ENCODE data around the gene SMPD3.

SMPD3 gene

GRCh38 chr16:68371706-68372380, 76.5 kb downstream of the SMPD3 start:
- Histone ChIP-seq H3K27me3 (replicated peaks) (peaks cover 2% of the 10 kb centered on the region), H3K36me3 (replicated peaks) (no peaks in the 10 kb centered on the region), H3K4me3 (ENCODE audit: low read depth, low read length) (no peak overlapping the region), H3K27ac (no peak overlapping the region)
- no peak for DNase-seq
- in situ Hi-C loops (cut with HindIII; ENCODE audit: low pct_ligation_motif_present, low sequenced_read_pairs): no loop called here
- TF ChIP-seq, protein P1, sequence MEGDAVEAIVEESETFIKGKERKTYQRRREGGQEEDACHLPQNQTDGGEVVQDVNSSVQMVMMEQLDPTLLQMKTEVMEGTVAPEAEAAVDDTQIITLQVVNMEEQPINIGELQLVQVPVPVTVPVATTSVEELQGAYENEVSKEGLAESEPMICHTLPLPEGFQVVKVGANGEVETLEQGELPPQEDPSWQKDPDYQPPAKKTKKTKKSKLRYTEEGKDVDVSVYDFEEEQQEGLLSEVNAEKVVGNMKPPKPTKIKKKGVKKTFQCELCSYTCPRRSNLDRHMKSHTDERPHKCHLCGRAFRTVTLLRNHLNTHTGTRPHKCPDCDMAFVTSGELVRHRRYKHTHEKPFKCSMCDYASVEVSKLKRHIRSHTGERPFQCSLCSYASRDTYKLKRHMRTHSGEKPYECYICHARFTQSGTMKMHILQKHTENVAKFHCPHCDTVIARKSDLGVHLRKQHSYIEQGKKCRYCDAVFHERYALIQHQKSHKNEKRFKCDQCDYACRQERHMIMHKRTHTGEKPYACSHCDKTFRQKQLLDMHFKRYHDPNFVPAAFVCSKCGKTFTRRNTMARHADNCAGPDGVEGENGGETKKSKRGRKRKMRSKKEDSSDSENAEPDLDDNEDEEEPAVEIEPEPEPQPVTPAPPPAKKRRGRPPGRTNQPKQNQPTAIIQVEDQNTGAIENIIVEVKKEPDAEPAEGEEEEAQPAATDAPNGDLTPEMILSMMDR (IDR thresholded peaks at IDR 0.05; ENCODE audit: low read depth, low read length, missing control alignments): no peak

GRCh38 chr16:68371276-68371651, 77.0 kb downstream of the SMPD3 start:
- TF ChIP-seq, protein P1 (IDR thresholded peaks at IDR 0.05; ENCODE audit: low read depth, low read length, missing control alignments): no peak
- DNase-seq: no peak
- Histone ChIP-seq H3K36me3 (replicated peaks) (no peaks in the 10 kb centered on the region), H3K27ac (no peak overlapping the region), H3K4me3 (ENCODE audit: low read depth, low read length) (no peak overlapping the region), H3K27me3 (replicated peaks) (peaks cover 2% of the 10 kb centered on the region)
- in situ Hi-C loops (cut with HindIII; ENCODE audit: low pct_ligation_motif_present, low sequenced_read_pairs): no loop called here

DNA sequence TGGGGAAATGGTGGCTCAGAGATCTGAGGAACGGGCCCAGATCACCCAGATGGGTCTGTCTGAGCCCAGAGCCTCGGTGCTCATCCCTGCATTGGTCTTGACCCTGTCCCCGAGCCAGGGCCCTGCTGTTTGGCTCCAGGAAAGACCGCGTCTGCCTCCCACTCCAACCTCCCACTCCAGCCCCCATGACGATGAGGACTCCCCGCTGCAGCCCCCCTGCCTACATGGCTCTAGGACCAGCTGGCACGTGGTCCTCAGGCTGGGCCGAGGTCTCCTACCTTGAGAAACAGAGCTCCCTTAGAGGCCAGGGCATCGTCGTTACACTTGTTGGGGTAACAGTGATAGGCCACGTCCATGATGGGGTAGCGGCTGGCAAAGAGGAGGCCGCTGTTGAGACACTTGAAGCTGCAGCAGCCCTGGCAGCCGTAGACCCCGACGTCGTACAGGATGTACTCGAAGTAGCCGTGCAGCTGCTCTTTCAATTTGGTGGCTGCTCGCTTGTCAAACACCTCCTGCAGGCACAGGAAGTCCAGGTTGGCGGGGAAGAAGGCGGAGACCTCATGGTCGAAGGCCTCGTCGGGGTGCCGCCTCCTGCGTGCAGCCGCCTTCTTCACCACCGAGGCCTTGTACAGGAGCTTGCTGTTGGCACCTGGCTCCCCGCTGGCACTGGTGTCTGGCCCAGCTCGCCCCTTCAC, 77.6 kb downstream of the SMPD3 start:
- Histone ChIP-seq H3K27me3 (replicated peaks) (peaks cover under 1% of the 10 kb centered on the region), H3K27ac (no peak overlapping the region), H3K36me3 (replicated peaks) (no peaks in the 10 kb centered on the region), H3K4me3 (ENCODE audit: low read depth, low read length) (no peak overlapping the region)
- in situ Hi-C loops (cut with HindIII; ENCODE audit: low pct_ligation_motif_present, low sequenced_read_pairs): no loop called here
- TF ChIP-seq, protein P1 (IDR thresholded peaks at IDR 0.05; ENCODE audit: low read depth, low read length, missing control alignments): no peak
- DNase-seq: no peak

DNA sequence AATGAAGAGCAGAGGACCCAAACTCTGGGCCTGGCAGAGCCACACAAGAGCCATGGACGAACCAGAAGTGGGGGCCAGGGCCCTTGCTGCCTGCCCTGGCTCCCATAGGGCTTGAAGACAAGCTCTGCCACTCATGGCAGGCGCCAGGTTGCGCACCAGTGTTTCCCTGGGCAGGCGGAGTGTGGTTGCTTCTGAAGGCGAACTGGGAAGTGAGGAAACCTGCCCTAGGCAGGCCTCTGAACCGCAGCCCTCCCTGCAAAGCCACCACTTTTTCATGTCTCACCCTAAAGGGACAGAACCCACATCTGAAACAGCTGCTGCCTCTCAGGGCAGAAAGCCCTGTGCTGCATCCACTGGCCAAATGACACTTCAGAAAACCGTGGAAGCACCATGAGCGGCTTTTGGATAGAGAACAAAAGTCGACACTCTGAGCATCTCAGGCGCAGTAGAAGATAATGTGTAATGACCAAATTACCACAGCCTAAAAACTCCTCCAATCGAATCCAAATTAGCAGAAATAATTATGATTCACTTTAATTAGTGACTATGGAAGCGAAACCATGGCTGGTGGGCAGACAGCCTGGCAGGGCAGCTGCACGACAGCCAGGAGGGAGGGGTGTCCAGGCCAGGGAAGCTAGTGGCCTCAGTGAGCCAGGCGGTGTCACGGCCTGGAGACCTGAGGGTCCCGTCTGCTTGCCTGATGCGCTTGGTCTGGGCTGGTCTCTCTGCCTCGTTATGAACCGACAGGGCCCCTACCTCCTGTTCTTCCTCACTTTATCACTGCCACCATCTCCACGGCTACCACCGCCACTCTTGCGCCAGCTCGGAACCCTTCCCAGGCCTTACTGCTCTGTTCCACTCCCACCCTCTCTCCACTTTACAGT, 78.4 kb downstream of the SMPD3 start:
- Histone ChIP-seq H3K36me3 (replicated peaks) (no peaks in the 10 kb centered on the region), H3K27me3 (replicated peaks) (no peaks in the 10 kb centered on the region), H3K27ac (no peak overlapping the region), H3K4me3 (ENCODE audit: low read depth, low read length) (no peak overlapping the region)
- in situ Hi-C loops (cut with HindIII; ENCODE audit: low pct_ligation_motif_present, low sequenced_read_pairs): no loop called here
- no peak for DNase-seq
- TF ChIP-seq, protein P1 (IDR thresholded peaks at IDR 0.05; ENCODE audit: low read depth, low read length, missing control alignments): no peak

GRCh38 chr16:68369168-68369567, 79.1 kb downstream of the SMPD3 start:
- no peaks in the 10 kb centered on the region for H3K36me3 ChIP-seq (replicated peaks)
- H3K4me3 ChIP-seq (ENCODE audit: low read depth, low read length): no peak overlapping the region
- H3K27ac ChIP-seq: no peak overlapping the region
- in situ Hi-C loops (cut with HindIII; ENCODE audit: low pct_ligation_motif_present, low sequenced_read_pairs): no loop called here
- DNase-seq: no peak
- no peaks in the 10 kb centered on the region for H3K27me3 ChIP-seq (replicated peaks)
- TF ChIP-seq, protein P1 (IDR thresholded peaks at IDR 0.05; ENCODE audit: low read depth, low read length, missing control alignments): no peak

Data from brain microvascular endothelial cell (primary cell).